GM19239 (cell line): Measurements from ENCODE around the gene RANBP6.
A peak's percentile ranks its signal among the peaks of the same experiment; 100 is the strongest.
"Not testable (repeated sequence)": the region's sequence is repeated elsewhere in the genome, so short reads cannot be mapped to it uniquely, and the experiment has no call there.

Experiments used
- DNase-seq: peaks from one replicate; pipeline ENCODE4 v3.0.0; 2011; ENCODE audit warnings: low spot score; ENCODE audit not compliant: insufficient read length
- FAIRE-seq: peaks from 2 replicates; lab custom pipeline; 2011; peaks lifted over from hg19 to GRCh38; lab: Jason Lieb, UNC

Gene RANBP6

GRCh38 chr9:6015278-6016157 lies at the start of gene RANBP6:
Gene RANBP6, minus strand, starts transcription at chr9:6015624. Its CDS starts 17 bp downstream, at chr9:6015607.
- DNase-seq (peak; percentile 61), FAIRE-seq (peak; percentile 92)

DNA sequence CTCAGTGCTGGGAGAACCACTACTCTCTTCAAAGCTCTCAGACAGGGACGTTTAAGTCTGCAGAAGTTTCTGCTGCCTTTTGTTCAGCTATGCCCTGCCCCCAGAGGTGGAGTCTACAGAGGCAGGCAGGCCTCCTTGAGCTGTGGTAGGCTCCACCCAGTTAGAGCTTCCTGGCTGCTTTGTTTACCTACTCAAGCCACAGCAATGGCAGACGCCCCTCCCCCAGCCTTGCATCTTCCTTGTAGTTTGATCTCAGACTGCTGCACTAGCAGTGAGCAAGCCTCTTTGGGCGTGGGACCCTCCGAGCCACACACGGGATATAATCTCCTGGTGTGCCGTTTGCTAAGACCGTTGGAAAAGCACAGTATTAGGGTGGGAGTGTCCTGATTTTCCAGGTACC lies 47.7 kb upstream of the RANBP6 start:
- FAIRE-seq, DNase-seq: not testable (repeated sequence)

DNA sequence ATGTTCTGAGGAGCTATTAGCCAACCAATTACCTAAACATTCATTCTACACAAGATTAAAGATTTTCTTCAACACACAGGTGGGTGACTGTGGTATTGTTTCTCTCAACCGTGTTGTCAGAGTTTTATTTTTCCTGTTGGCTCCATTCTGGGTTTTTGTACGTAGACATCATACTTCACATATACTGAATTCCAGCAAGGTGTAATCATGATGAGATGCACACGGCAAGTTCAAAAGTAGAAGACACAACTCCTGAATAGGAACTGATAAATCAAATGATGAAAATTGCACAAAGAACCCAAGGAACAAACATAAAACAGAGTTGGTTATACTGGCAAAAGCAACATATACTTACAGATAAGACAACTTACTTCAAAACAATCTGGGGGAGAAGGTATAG lies 40.2 kb upstream of the RANBP6 start:
- DNase-seq (no peak), FAIRE-seq (no peak)

DNA sequence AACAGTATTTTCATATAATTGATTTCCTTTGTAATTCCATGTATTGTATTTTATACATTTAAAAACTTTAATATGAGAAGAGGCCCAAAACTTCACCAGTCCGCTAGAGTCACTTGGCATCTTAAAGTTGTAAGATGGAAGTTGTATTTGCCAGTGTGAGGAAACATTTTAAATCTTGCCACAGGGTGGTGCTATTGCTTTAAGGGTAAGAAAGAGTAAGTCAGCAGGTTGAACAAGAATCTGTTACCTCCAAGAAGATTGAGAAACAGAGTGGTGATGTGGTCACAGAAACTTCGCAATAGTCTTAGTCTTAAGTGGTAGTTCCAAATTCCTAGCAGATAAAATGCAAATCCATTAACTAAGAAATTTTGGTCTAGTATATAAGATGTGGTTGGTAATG lies 39.8 kb upstream of the RANBP6 start:
- FAIRE-seq: peak; percentile 91
- DNase-seq: peak; percentile 22

- DNase-seq: peak; percentile 27
- FAIRE-seq: no peak
Observed at GRCh38 chr9:6054280-6055099, 39.1 kb upstream of the RANBP6 start.

- FAIRE-seq (no peak), DNase-seq (no peak)
Observed at GRCh38 chr9:6052293-6052919, 37.0 kb upstream of the RANBP6 start.

GRCh38 chr9:6051511-6051950 lies 36.1 kb upstream of the RANBP6 start:
- FAIRE-seq: peak; percentile 95
- DNase-seq: no peak

DNA sequence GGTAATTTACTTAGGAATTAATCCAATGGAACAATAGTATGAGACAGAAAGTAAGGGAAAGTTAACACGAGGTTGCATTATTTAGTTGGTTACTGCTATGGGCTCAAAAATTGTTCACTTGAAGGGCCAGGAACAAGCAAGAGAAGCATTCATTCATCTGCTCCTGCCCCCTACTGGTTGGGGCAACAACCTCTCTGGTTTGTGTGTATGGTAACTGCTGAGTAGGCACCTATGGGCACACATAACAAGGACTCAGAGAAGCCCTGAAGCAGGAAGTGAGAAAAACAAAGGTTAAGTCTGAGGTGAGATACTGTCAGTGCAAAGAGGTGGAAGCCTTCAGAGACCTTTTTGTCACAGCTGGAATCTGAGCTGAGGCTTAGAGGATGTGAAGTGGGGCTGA lies 34.4 kb upstream of the RANBP6 start:
- FAIRE-seq: peak; percentile 90
- DNase-seq: peak; percentile 15

DNA sequence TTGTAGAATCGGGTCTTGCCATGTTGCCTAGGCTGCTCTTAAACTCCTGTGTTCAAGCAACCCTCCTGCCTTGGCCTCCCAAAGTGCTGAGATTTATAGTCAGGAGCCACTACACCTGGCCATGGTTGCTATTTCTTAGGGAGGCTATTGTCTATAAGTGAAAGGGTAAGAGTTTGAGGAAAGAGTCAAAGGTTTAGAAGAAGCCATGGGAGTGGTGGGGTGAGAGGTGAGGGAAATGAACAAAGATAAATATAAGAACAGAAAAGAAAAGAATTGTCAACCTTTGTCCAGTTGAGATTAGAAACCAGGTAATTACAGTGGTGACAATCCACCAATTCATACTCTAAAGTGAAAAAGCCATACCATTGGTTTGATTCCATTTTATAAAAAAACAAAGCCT lies 32.6 kb upstream of the RANBP6 start:
- DNase-seq (no peak), FAIRE-seq (no peak)

DNA sequence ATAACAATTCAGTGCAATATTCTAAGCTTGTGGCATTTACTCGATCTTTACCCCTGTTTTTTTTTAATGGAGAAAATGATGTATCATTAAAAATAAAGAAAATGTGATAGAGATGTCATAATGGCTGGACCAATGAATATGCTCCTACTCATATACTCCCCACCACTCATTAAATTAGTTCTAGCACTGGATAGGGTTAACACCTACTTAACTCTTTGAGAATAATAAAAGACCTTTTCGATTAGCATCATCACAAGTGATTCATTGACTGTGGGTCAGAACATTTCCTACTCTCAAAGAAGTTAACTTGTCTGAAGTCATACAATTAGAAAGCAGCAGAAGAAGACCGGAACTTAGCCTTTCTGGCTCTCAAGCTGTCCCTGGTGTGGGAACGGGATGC lies 31.6 kb upstream of the RANBP6 start:
- FAIRE-seq: no peak
- no peak for DNase-seq

- FAIRE-seq: no peak
- DNase-seq: no peak
Observed at GRCh38 chr9:6045364-6045763, 29.9 kb upstream of the RANBP6 start.

- peak; percentile 33 for FAIRE-seq
- DNase-seq: no peak
Observed at GRCh38 chr9:6040077-6040476, 24.7 kb upstream of the RANBP6 start.

GRCh38 chr9:6036391-6036790 lies 21.0 kb upstream of the RANBP6 start:
- no peak for DNase-seq
- FAIRE-seq: no peak

DNA sequence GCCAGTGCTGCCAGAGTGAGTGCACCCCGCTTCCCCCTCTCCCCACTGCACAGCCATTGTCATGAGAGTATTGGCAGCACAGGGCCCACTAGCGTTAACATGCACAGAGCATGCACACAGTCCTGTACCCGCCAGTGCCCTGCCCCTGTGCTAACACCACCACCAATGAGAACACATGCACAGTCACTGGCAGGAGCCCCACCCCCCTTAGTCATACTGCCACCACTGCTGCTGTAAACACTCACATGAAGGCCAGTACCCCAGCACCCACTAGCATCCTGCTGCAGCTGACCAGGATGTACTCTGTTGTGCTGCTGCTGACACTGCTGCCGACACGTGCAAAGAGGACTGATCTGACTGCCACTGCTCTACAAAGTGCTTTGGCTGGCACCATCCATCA lies 19.5 kb upstream of the RANBP6 start:
- no peak for DNase-seq
- no peak for FAIRE-seq

- no peak for FAIRE-seq
- no peak for DNase-seq
Observed at GRCh38 chr9:6029604-6030274, 14.3 kb upstream of the RANBP6 start.

DNA sequence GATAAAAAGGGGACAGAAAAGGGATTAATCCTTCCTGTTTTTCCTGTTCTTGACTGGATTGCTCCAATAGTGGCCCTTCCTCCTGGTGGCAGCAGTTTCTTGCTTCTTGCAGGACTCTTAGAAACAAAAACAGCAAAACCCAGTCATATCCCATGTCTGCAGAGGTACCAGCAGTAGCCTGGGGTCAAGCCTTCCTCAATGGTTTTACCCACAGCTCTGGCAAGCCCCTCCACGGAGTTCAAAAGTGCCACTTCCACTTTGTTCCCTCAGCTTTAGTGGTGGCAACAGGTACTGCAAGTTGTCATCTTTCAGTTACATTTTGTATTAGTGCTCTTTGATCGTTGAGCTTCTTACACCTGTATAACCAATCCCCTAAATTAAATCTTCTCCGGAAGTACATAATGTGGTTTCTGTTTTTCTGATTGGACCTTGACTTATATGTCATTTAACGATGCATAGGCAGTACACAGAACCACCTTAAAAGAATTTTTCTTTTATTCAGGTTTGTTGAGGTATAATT lies 8.7 kb upstream of the RANBP6 start:
- peak; percentile 19 for DNase-seq
- peak; percentile 94 for FAIRE-seq

DNA sequence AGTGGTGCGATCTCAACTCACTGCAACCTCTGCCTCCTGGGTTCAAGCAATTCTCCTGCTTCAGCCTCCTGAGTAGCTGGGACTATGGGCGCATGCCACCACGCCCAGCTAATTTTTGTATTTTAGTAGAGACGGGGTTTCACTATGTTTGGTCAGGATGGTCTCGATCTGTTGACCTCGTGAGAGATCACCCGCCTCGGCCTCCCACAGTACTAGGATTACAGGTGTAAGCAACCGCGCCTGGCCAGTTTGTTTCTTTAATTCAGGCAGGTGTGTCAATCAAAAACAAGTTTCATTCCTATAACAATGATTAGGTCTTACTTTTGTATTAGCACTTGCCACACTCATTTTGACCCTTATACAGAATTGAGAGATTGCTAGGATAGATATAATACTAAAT lies 1.6 kb upstream of the RANBP6 start:
- not testable (repeated sequence) for FAIRE-seq

GRCh38 chr9:6014670-6015270 lies 654 bp downstream of the RANBP6 start:
- no peak for DNase-seq
- no peak for FAIRE-seq

More for the DNA sequence above, 1.6 kb upstream of the RANBP6 start:
- DNase-seq: not testable (repeated sequence)

GRCh38 chr9:6008169-6008979 lies 7.0 kb downstream of the RANBP6 start:
- DNase-seq (peak; percentile 76), FAIRE-seq (peak; percentile 99)
